AG10803 (cell line): ENCODE results near the gene B3GALT5.

Source experiments
- DNase-seq: peaks from one replicate; pipeline ENCODE4 v3.0.0; 2010; ENCODE audit warnings: low read depth
- H3K4me3 ChIP-seq: 2 replicates; pipeline ENCODE4 v1.5.1; 2011; ENCODE audit warnings: mild to moderate bottlenecking, low read length, control low read depth
- TF ChIP-seq, protein P1 (sequence below): conservative IDR thresholded peaks from 2 replicates; pipeline ENCODE4 v1.5.1; 2011; ENCODE audit warnings: mild to moderate bottlenecking, low read length, control low read depth, inconsistent platforms

B3GALT5 gene

DNA sequence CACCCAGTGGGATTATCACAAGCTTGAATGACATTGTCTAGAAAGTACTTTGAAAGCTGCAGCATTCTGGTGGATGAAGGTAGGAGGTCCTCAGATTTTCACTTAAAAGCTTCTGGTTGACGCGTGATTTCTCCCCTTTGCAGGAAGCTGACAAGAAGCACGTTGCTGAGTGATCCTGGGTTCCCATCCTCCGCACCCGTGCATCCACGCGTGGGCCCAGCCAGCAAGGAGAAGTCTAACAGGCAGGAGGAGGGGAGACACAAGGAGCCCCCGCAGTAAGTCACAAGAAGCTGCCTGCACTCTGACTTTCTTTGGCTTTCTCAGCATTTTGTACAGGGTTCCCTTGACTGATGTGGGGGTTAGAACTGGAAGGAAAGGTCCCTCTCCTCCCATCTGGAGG lies 7.8 kb upstream of the B3GALT5 start:
- DNase-seq: no peak
- H3K4me3 ChIP-seq: no peak overlapping the region
- TF ChIP-seq, protein P1, sequence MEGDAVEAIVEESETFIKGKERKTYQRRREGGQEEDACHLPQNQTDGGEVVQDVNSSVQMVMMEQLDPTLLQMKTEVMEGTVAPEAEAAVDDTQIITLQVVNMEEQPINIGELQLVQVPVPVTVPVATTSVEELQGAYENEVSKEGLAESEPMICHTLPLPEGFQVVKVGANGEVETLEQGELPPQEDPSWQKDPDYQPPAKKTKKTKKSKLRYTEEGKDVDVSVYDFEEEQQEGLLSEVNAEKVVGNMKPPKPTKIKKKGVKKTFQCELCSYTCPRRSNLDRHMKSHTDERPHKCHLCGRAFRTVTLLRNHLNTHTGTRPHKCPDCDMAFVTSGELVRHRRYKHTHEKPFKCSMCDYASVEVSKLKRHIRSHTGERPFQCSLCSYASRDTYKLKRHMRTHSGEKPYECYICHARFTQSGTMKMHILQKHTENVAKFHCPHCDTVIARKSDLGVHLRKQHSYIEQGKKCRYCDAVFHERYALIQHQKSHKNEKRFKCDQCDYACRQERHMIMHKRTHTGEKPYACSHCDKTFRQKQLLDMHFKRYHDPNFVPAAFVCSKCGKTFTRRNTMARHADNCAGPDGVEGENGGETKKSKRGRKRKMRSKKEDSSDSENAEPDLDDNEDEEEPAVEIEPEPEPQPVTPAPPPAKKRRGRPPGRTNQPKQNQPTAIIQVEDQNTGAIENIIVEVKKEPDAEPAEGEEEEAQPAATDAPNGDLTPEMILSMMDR: no peak

DNA sequence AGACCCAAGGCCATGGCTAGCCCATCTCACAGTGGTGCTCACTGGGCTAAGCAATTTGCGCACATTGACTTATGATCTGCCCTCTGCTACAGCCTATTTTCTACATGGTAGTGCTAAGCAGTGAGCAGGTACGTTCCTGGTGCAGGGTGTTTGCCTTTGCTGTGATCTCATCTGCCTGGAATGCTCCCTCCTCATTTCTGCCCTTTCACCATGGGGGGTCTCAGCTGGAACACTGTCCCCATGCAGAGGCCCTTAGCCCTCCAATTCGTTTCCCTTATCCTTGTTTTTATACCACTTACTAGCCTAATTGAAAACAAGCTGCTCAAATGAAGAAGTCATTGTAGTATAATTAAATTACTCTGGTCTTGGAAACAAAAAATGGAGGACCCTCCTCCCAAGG lies 2.0 kb upstream of the B3GALT5 start:
- no peak overlapping the region for H3K4me3 ChIP-seq
- TF ChIP-seq, protein P1: no peak

DNA sequence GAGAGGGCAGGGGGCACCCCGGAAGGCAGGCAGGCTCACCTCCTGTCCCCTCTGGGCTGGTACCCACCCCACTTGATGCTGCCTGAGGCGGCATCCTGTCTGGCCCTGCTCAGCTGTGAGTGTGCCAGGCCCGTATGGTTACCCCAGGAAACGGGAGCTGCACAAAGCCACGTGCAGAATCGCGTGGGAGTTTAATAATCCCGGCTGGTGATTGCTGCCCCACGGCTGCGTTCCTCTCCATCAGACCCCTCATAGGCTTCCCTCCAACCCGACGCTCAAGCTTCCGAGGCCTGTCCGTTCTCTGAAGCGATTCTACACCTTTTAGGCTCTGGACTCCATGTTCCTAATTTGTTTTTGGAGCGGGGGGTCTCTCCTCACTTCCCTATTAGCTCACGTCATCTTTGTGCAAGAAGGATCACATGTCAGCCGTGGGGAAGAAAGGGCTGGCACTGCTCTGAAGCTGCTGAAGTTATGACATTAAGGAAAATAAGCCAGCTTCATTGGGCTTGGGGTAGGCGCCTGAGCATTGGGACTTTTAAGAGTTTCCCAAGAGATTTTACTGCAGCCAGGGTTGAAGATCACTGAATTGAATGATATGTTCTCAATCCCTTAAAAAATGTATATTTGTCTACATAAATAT lies 1.1 kb upstream of the B3GALT5 start:
- no peak overlapping the region; the same call in 1 of the 2 replicates for H3K4me3 ChIP-seq
- TF ChIP-seq, protein P1: no peak
- peak; percentile 5 for DNase-seq

More for the DNA sequence above, 2.0 kb upstream of the B3GALT5 start:
- DNase-seq: no peak

DNA sequence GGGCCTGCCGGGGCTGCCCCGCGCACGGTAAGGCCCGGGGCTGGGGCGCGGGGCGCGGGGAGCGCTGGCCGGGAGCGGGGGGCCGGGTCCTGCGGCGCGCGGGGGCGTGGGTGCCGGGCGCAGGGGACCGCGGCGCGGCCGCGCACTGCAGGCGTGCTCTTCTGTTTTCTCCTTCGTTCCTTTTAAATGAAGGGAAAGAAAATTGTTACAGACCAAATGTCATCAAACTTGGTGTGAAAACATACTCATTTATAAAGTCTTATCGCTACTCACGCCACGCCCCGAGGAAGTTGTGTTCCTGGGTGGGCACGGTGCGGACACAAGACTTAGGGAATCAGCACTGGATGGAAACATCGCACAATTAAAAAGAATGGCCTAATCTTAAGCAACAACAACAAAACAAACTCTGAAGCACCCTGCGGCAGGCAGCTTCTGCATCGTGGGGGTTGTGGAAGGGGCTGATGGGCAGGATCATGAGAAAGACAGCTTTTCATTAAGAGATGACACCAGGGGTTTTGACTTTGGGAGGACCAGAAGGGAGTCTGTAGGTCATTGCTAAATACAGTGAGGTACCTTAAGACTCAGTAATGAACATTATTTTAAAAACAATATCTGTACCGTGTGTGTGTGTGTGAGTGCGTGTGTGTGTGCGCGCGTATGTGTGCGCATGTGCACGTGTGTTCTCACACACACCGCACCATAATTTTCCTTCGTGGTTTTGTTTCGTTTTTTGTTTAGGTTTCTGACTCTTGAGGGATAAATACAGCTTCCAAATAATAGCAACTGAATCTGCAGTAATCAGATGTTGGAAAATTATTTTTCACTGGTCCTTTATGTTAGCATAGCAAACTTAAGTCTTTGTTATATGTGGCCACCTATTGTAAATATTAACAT lies 548 bp downstream of the B3GALT5 start:
- H3K4me3 ChIP-seq: peak overlapping the region; percentile 59
- peak; percentile 11 for DNase-seq
- TF ChIP-seq, protein P1: no peak

DNA sequence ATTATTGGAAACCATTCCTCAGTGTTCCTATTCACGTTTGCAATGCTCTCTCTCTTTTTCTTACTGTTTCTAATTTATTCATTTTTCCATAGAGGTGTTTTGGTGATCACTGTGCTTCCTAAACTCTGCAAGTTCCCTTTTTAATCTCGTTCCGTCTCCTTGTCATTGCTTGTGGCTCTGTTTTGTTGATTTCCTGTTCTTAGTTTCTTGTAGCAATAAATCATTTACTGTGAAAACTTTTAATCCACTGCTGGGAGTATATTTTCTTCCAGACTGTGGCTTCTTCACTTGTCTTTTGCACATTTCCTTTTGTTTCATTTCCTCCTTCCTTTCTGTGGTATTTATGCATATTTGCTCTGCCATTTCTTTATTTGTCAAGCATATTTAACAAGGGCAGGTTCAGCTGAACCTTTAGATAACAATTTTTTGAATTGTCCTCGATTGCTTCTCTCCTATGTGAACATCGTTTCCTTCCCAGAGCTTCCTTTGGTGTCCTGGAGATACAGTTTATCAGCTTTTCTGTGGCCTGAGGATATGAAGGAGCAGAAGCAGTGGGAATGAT lies 3.6 kb downstream of the B3GALT5 start:
- no peak overlapping the region for H3K4me3 ChIP-seq
- TF ChIP-seq, protein P1: no peak
- DNase-seq: no peak

DNA sequence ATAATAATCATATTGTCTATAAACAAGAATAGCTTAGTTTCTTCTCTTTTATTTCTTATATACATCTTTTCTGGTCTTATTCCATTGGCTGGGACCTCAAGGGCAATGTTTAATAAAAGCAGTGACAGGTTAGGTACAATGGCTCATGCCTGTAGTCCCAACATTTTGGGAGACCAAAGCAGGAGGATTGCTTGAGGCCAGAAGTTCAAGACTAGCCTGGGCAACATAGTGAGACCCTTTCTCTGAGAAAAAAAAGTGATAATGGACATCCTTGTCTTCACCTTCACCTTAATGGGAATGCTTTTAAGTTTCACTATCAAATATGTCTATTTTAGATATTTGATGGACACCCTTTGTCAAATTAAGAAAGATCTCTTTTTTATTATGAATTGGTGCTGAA lies 8.1 kb downstream of the B3GALT5 start:
- TF ChIP-seq, protein P1: no peak
- DNase-seq: no peak
- H3K4me3 ChIP-seq: no peak overlapping the region
